CD14-positive monocyte (primary cell): ENCODE measurements around the gene DDX60. TPM values are rescaled to one million over a fixed set of nuclear protein-coding genes. Genes with fewer than 3 reads are reported as not detected.

Experiments
- DNase-seq, 3 donors: peaks; one replicate each; pipeline ENCODE4 v3.0.0-alpha.2; 2011 to 2022
- H2AFZ ChIP-seq: 2 replicates; pipeline ENCODE4 v1.6.0; 2012; ENCODE audit warnings: mild to moderate bottlenecking, low read depth, low read length, inconsistent platforms; ENCODE audit not compliant: insufficient read depth, poor library complexity, severe bottlenecking
- H3K27ac ChIP-seq, 2 donors: 1 replicate in 1 of 2; 2 replicates in 1 of 2; pipeline ENCODE4 v1.5.1; 2012 to 2013; ENCODE audit warnings: low read length in 2 of 2, control low read depth in 1 of 2, inconsistent platforms in 1 of 2, low read depth in 1 of 2, mild to moderate bottlenecking in 1 of 2
- H3K27me3 ChIP-seq, 2 donors: one replicate each; pipeline versions ENCODE4 v1.6.0 to v1.6.1; 2011 to 2013; ENCODE audit warnings: low read length in 2 of 2; ENCODE audit not compliant: control insufficient read depth in 2 of 2, insufficient read depth in 2 of 2
- H3K36me3 ChIP-seq, 2 donors: replicated peaks in 1 of 2; 1 replicate in 1 of 2; 2 replicates in 1 of 2; pipeline versions ENCODE4 v1.5.1 to v1.6.1; 2012 to 2013; ENCODE audit warnings: low read length in 2 of 2, control low read depth in 1 of 2, inconsistent platforms in 1 of 2, mild to moderate bottlenecking in 1 of 2; ENCODE audit not compliant: insufficient read depth in 2 of 2, control insufficient read depth in 1 of 2
- H3K4me1 ChIP-seq, 2 donors: 1 replicate in 1 of 2; 2 replicates in 1 of 2; pipeline versions ENCODE4 v1.5.1 to v1.6.1; 2012 to 2013; ENCODE audit warnings: low read length in 2 of 2, control low read depth in 1 of 2, inconsistent platforms in 1 of 2, mild to moderate bottlenecking in 1 of 2, moderate library complexity in 1 of 2; ENCODE audit not compliant: insufficient read depth in 2 of 2, control insufficient read depth in 1 of 2
- H3K4me2 ChIP-seq: replicated peaks from 2 replicates; pipeline ENCODE3; 2012; ENCODE audit warnings: low read length, moderate library complexity, mild to moderate bottlenecking; ENCODE audit not compliant: poor library complexity, severe bottlenecking; ENCODE audit errors: extremely low read depth
- H3K4me3 ChIP-seq, 3 experiments: fragments of 200-600 bp in 1 of 3; sonication (generic) in 1 of 3; replicated peaks in 1 of 3; 1 replicate in 2 of 3; 2 replicates in 1 of 3; pipeline ENCODE4 v1.5.1; 2011 to 2013; ENCODE audit warnings: low read length in 3 of 3, mild to moderate bottlenecking in 3 of 3, control low read depth in 2 of 3, low read depth in 2 of 3, inconsistent platforms in 1 of 3, moderate library complexity in 1 of 3
- H3K79me2 ChIP-seq: 2 replicates; pipeline ENCODE4 v1.6.0; 2012; ENCODE audit warnings: mild to moderate bottlenecking, control low read depth, inconsistent platforms, low read length, moderate library complexity; ENCODE audit not compliant: insufficient read depth
- H3K9ac ChIP-seq: 2 replicates; pipeline ENCODE4 v1.6.0; 2017; ENCODE audit warnings: low read length, mild to moderate bottlenecking; ENCODE audit not compliant: insufficient read depth, poor library complexity, severe bottlenecking
- H3K9me3 ChIP-seq, 2 donors: replicated peaks in 1 of 2; 1 replicate in 1 of 2; 2 replicates in 1 of 2; pipeline versions ENCODE4 v1.5.1 to v1.6.1; 2012 to 2013; ENCODE audit warnings: low read length in 2 of 2, control low read depth in 1 of 2; ENCODE audit not compliant: control insufficient read depth in 1 of 2, insufficient read depth in 1 of 2
- H4K20me1 ChIP-seq: 2 replicates; pipeline ENCODE4 v1.6.0; 2012; ENCODE audit warnings: mild to moderate bottlenecking, low read length, control low read depth, moderate library complexity; ENCODE audit not compliant: insufficient read depth
- H3K27ac Mint-ChIP-seq, 7 donors: one replicate each; pipeline ENCODE4 v1.8.0; 2020; ENCODE audit warnings: mild to moderate bottlenecking in 7 of 7, mixed read lengths in 7 of 7, moderate library complexity in 6 of 7, inconsistent platforms in 2 of 7
- H3K27me3 Mint-ChIP-seq, 3 donors: one replicate each; pipeline ENCODE4 v1.8.0; 2021 to 2022; ENCODE audit warnings: low read depth in 3 of 3, mild to moderate bottlenecking in 3 of 3, mixed read lengths in 3 of 3, moderate library complexity in 3 of 3, inconsistent platforms in 1 of 3
- H3K36me3 Mint-ChIP-seq, 2 donors: one replicate each; pipeline ENCODE4 v1.8.0; 2020; ENCODE audit warnings: mixed read lengths in 2 of 2, inconsistent platforms in 1 of 2, mild to moderate bottlenecking in 1 of 2
- H3K4me1 Mint-ChIP-seq: one replicate; pipeline ENCODE4 v1.8.0; 2020; ENCODE audit warnings: mild to moderate bottlenecking, mixed read lengths
- H3K4me3 Mint-ChIP-seq, 2 donors: one replicate each; pipeline ENCODE4 v1.8.0; 2020; ENCODE audit warnings: mild to moderate bottlenecking in 2 of 2, mixed read lengths in 2 of 2, moderate library complexity in 1 of 2
- H3K9me3 Mint-ChIP-seq, 7 donors: one replicate each; pipeline ENCODE4 v1.8.0; 2020 to 2022; ENCODE audit warnings: mixed read lengths in 7 of 7, mild to moderate bottlenecking in 6 of 7, moderate library complexity in 6 of 7, inconsistent platforms in 2 of 7
- CTCF ChIP-seq: fragments of 200-600 bp; IDR thresholded peaks from one replicate; pipeline ENCODE4 v1.8.0; 2022; ENCODE audit warnings: antibody characterized with exemption, mild to moderate bottlenecking
- WGBS: methylation state at CpG from one replicate; pipeline ENCODE4 v1.1.5; 2013; ENCODE audit warnings: missing lambda C conversion rate; ENCODE audit not compliant: insufficient coverage; 5-methylcytosine and 5-hydroxymethylcytosine counted together
- intact Hi-C, 2 donors: fragments of 100-400 bp; cut with micrococcal nuclease; formaldehyde crosslinking; loops; one replicate each; pipeline versions ENCODE4 v1.15.0 to v1.15.1; 2023
- polyA plus RNA-seq, 3 donors: library from polyadenylated mRNA; depleted of rRNA in 1 of 3; unstranded in 2 of 3; stranded (reverse) in 1 of 3; fragments of 300-500 nt in 2 of 3; fragments of >200 nt in 1 of 3; fragmentation: Illumina TruSeq in 2 of 3; gene quantifications; 1 replicate in 2 of 3; 2 replicates in 1 of 3; pipeline ENCODE4 v1.2.3, GENCODE V29; 2012 to 2021

DDX60 gene
- polyA plus RNA-seq, 3 donors = 7.0 to 12.2 (median 8.6) TPM

GRCh38 chr4:168199260-168199957 lies 119.1 kb downstream of the DDX60 start:
- H3K27me3 ChIP-seq = no peaks in the 10 kb centered on the region
- no peaks in the 10 kb centered on the region for H3K36me3 Mint-ChIP-seq
- no peaks in the 10 kb centered on the region for H3K27me3 Mint-ChIP-seq
- H3K9me3 ChIP-seq = peaks cover 13 to 18% of the 10 kb centered on the region in 2 donors
- no peak for TF ChIP-seq CTCF
- H3K4me3 ChIP-seq = no peak overlapping the region
- no peak overlapping the region for H3K27ac Mint-ChIP-seq
- WGBS = 67% methylated on average over 1 of the region's 4 CpGs
- no peaks in the 10 kb centered on the region for H4K20me1 ChIP-seq
- H3K9me3 Mint-ChIP-seq = peaks cover 14 to 23% (median 17%) of the 10 kb centered on the region in 7 donors
- H3K9ac ChIP-seq = no peak overlapping the region
- no peak overlapping the region for H3K4me3 Mint-ChIP-seq
- intact Hi-C loops = no loop called here
- H3K27ac ChIP-seq = no peak overlapping the region
- no peaks in the 10 kb centered on the region for H3K4me1 ChIP-seq
- H3K4me1 Mint-ChIP-seq = no peaks in the 10 kb centered on the region
- H3K79me2 ChIP-seq = no peaks in the 10 kb centered on the region
- no peaks in the 10 kb centered on the region for H3K36me3 ChIP-seq
- no peak overlapping the region for H2AFZ ChIP-seq
- no peak overlapping the region for H3K4me2 ChIP-seq
- DNase-seq = no peak

GRCh38 chr4:168197926-168198325 lies 120.6 kb downstream of the DDX60 start:
- no peaks in the 10 kb centered on the region for H3K4me1 ChIP-seq
- Mint-ChIP-seq H3K9me3 (peaks cover 2 to 14% (median 8%) of the 10 kb centered on the region in 7 donors), H3K27ac (no peak overlapping the region), H3K36me3 (no peaks in the 10 kb centered on the region), H3K27me3 (no peaks in the 10 kb centered on the region), H3K4me3 (no peak overlapping the region), H3K4me1 (no peaks in the 10 kb centered on the region)
- no peaks in the 10 kb centered on the region for H4K20me1 ChIP-seq
- no peaks in the 10 kb centered on the region for H3K27me3 ChIP-seq
- H3K4me2 ChIP-seq = no peak overlapping the region
- H3K36me3 ChIP-seq = no peaks in the 10 kb centered on the region
- no peaks in the 10 kb centered on the region for H3K79me2 ChIP-seq
- H2AFZ ChIP-seq = no peak overlapping the region
- no peak for DNase-seq
- no peak overlapping the region for H3K4me3 ChIP-seq
- H3K27ac ChIP-seq = no peak overlapping the region
- no peak for TF ChIP-seq CTCF
- H3K9ac ChIP-seq = no peak overlapping the region
- intact Hi-C loops = no loop called here
- H3K9me3 ChIP-seq = peaks cover 0 to 3% of the 10 kb centered on the region in 2 donors
